H1 (cell line): ENCODE data around the gene GPATCH2. TPM values are rescaled to one million over a fixed set of nuclear protein-coding genes. Genes with fewer than 3 reads are reported as not detected.

ENCODE experiments used
- CTCF ChIA-PET: fragments of 300-600 bp; sonication (Branson Sonifier 250); formaldehyde crosslinking; loops from one replicate; lab custom pipeline; 2021; ENCODE audit not compliant: partially characterized antibody; lab: Charles Lee
- POLR2A ChIA-PET: fragments of 300-600 bp; sonication (Branson Sonifier 250); formaldehyde crosslinking; loops from one replicate; lab custom pipeline; 2021; ENCODE audit warnings: inconsistent platforms; ENCODE audit not compliant: partially characterized antibody; lab: Charles Lee
- DNase-seq, 2 experiments: peaks; one replicate each; pipeline versions ENCODE4 v3.0.0 to v3.0.0-alpha.2; 2010 to 2022; ENCODE audit warnings: low spot score in 2 of 2, low read depth in 1 of 2, mixed read lengths in 1 of 2
- FAIRE-seq: peaks from 2 replicates; lab custom pipeline; 2011; peaks lifted over from hg19 to GRCh38; lab: Jason Lieb, UNC
- H2AFZ ChIP-seq: 2 replicates; pipeline ENCODE4 v1.8.1; 2012; ENCODE audit warnings: low read length, inconsistent platforms
- H2AK5ac ChIP-seq: 2 replicates; pipeline ENCODE4 v1.6.1; 2013; ENCODE audit warnings: low read depth, low read length
- H2BK120ac ChIP-seq: replicated peaks from 2 replicates; pipeline ENCODE3; 2013; ENCODE audit warnings: low read depth, low read length, inconsistent platforms
- H2BK12ac ChIP-seq: 2 replicates; pipeline ENCODE4 v1.6.1; 2013; ENCODE audit warnings: low read depth, low read length
- H2BK15ac ChIP-seq: 2 replicates; pipeline ENCODE4 v1.6.1; 2013; ENCODE audit warnings: low read length
- H2BK20ac ChIP-seq: 2 replicates; pipeline ENCODE4 v1.6.1; 2013; ENCODE audit warnings: low read length
- H2BK5ac ChIP-seq: 2 replicates; pipeline ENCODE4 v1.6.1; 2013; ENCODE audit warnings: low read depth, low read length
- H3K14ac ChIP-seq: 2 replicates; pipeline ENCODE4 v1.6.1; 2013; ENCODE audit warnings: inconsistent platforms; ENCODE audit not compliant: insufficient read length
- H3K18ac ChIP-seq: 2 replicates; pipeline ENCODE4 v1.6.1; 2013; ENCODE audit warnings: low read length; ENCODE audit errors: extremely low read depth
- H3K23ac ChIP-seq: 2 replicates; pipeline ENCODE4 v1.6.1; 2013; ENCODE audit warnings: inconsistent platforms; ENCODE audit not compliant: insufficient read length
- H3K23me2 ChIP-seq: 2 replicates; pipeline ENCODE4 v1.6.1; 2013; ENCODE audit warnings: low read depth, low read length
- H3K27ac ChIP-seq: 2 replicates; pipeline ENCODE4 v1.6.1; 2011; ENCODE audit warnings: low read depth, low read length, inconsistent platforms
- H3K27me3 ChIP-seq, 4 experiments: replicated peaks in 1 of 4; 1 replicate in 1 of 4; 2 replicates in 3 of 4; pipeline versions ENCODE4 v1.6.1 to v1.8.1; 2011 to 2013; ENCODE audit warnings: low read length in 3 of 4, mild to moderate bottlenecking in 3 of 4, inconsistent platforms in 2 of 4, mixed read lengths in 2 of 4, moderate library complexity in 1 of 4; ENCODE audit not compliant: control insufficient read depth in 3 of 4, insufficient read depth in 3 of 4; ENCODE audit errors: extremely low read depth in 1 of 4
- H3K36me3 ChIP-seq, 4 experiments: 2 replicates each; pipeline versions ENCODE4 v1.6.1 to v1.8.1; 2011 to 2013; ENCODE audit warnings: mild to moderate bottlenecking in 4 of 4, low read length in 3 of 4, moderate library complexity in 2 of 4, control low read depth in 1 of 4, inconsistent platforms in 1 of 4; ENCODE audit not compliant: insufficient read depth in 4 of 4, control insufficient read depth in 2 of 4
- H3K4ac ChIP-seq: replicated peaks from 2 replicates; pipeline ENCODE3; 2013; ENCODE audit warnings: low read length, low read depth, mixed read lengths, inconsistent platforms; ENCODE audit not compliant: insufficient read length
- H3K4me1 ChIP-seq, 4 experiments: replicated peaks in 1 of 4; 1 replicate in 1 of 4; 2 replicates in 3 of 4; pipeline versions ENCODE4 v1.6.1 to v1.8.1; 2011 to 2013; ENCODE audit warnings: low read length in 3 of 4, inconsistent platforms in 2 of 4, mixed read lengths in 1 of 4; ENCODE audit not compliant: insufficient read depth in 4 of 4, control insufficient read depth in 3 of 4
- H3K4me2 ChIP-seq, 2 experiments: 2 replicates each; pipeline versions ENCODE4 v1.6.1 to v1.8.1; 2011 to 2013; ENCODE audit warnings: low read depth in 2 of 2, low read length in 2 of 2, control low read depth in 1 of 2, inconsistent platforms in 1 of 2, mild to moderate bottlenecking in 1 of 2; ENCODE audit not compliant: insufficient read depth in 1 of 2
- H3K4me3 ChIP-seq, 4 experiments: fragments of 200-600, 300-600 bp in 1 of 4; sonication (generic), shearing (Covaris generic), sonication (Bioruptor Twin) in 1 of 4; 2 replicates each; pipeline versions ENCODE4 v1.5.1 to v1.8.1; 2011 to 2016; ENCODE audit warnings: low read length in 4 of 4, low read depth in 3 of 4, control low read depth in 2 of 4, inconsistent platforms in 2 of 4, mild to moderate bottlenecking in 2 of 4, mixed read lengths in 1 of 4, moderate library complexity in 1 of 4; ENCODE audit not compliant: insufficient read depth in 2 of 4; ENCODE audit errors: extremely low read depth in 1 of 4
- H3K56ac ChIP-seq: replicated peaks from 2 replicates; pipeline ENCODE3; 2013; ENCODE audit warnings: low read depth, mild to moderate bottlenecking, mixed read lengths, low read length, inconsistent platforms; ENCODE audit not compliant: insufficient read length
- H3K79me1 ChIP-seq: 2 replicates; pipeline ENCODE4 v1.6.1; 2013; ENCODE audit warnings: low read depth, low read length, control low read depth
- H3K79me2 ChIP-seq, 2 experiments: 2 replicates each; pipeline versions ENCODE4 v1.6.1 to v1.8.1; 2012 to 2013; ENCODE audit warnings: low read length in 2 of 2, mild to moderate bottlenecking in 2 of 2, inconsistent platforms in 1 of 2; ENCODE audit not compliant: insufficient read depth in 2 of 2, control insufficient read depth in 1 of 2
- H3K9ac ChIP-seq, 4 experiments: replicated peaks in 1 of 4; 1 replicate in 1 of 4; 2 replicates in 3 of 4; pipeline versions ENCODE4 v1.6.1 to v1.8.1; 2011 to 2013; ENCODE audit warnings: low read depth in 3 of 4, low read length in 3 of 4, control low read depth in 2 of 4, mild to moderate bottlenecking in 2 of 4, moderate library complexity in 2 of 4, inconsistent platforms in 1 of 4; ENCODE audit errors: extremely low read depth in 1 of 4
- H3K9me3 ChIP-seq, 2 experiments: 2 replicates each; pipeline versions ENCODE4 v1.6.1 to v1.8.1; 2012 to 2013; ENCODE audit warnings: mild to moderate bottlenecking in 2 of 2, moderate library complexity in 2 of 2, control low read depth in 1 of 2, inconsistent platforms in 1 of 2, low read depth in 1 of 2, low read length in 1 of 2, mixed read lengths in 1 of 2; ENCODE audit not compliant: insufficient read depth in 2 of 2
- H4K20me1 ChIP-seq, 2 experiments: replicated peaks in 1 of 2; 2 replicates each; pipeline versions ENCODE3 to v1.8.1; 2011 to 2013; ENCODE audit warnings: inconsistent platforms in 2 of 2, low read length in 2 of 2, mild to moderate bottlenecking in 1 of 2; ENCODE audit not compliant: insufficient read depth in 2 of 2, control insufficient read depth in 1 of 2
- H4K5ac ChIP-seq: 2 replicates; pipeline ENCODE4 v1.6.1; 2013; ENCODE audit warnings: low read length, low read depth, mixed read lengths, inconsistent platforms; ENCODE audit not compliant: insufficient read length
- H4K8ac ChIP-seq: 2 replicates; pipeline ENCODE4 v1.8.0; 2013; ENCODE audit warnings: mild to moderate bottlenecking, moderate library complexity, low read length, inconsistent platforms; ENCODE audit not compliant: insufficient read depth; ENCODE audit errors: extremely low read depth
- H4K91ac ChIP-seq: replicated peaks from 2 replicates; pipeline ENCODE3; 2013; ENCODE audit warnings: low read length, mixed read lengths, inconsistent platforms; ENCODE audit not compliant: insufficient read length
- FOSL1 ChIP-seq: IDR thresholded peaks from 2 replicates; pipeline ENCODE4 v1.6.1; 2011; ENCODE audit warnings: mild to moderate bottlenecking, low read depth, low read length, moderate library complexity; ENCODE audit not compliant: insufficient read depth
- GTF2F1 ChIP-seq: IDR thresholded peaks from 2 replicates; pipeline ENCODE4 v1.6.1; 2012; ENCODE audit warnings: low read depth, low read length, improper control_type of control experiment, borderline replicate concordance
- WGBS, 2 experiments: shearing (Covaris generic) in 1 of 2; methylation state at CpG; one replicate each; pipeline versions ENCODE4 v1.1.6 to v1.1.7; 2013 to 2015; ENCODE audit warnings: low lambda C conversion rate in 2 of 2, mixed read lengths in 2 of 2, inconsistent platforms in 1 of 2, low coverage in 1 of 2, missing lambda C conversion rate in 1 of 2; ENCODE audit not compliant: insufficient replicate concordance in 2 of 2, insufficient coverage in 1 of 2, insufficient read length in 1 of 2; ENCODE audit errors: extremely low coverage in 1 of 2, missing lambda C conversion rate in 1 of 2; 5-methylcytosine and 5-hydroxymethylcytosine counted together
- polyA plus RNA-seq, 7 experiments: library from polyadenylated mRNA; depleted of rRNA in 3 of 7; stranded (reverse) in 5 of 7; unstranded in 2 of 7; fragments of >200 nt in 5 of 7; fragments of 200-250 nt in 2 of 7; gene quantifications; 1 replicate in 5 of 7; 2 replicates in 1 of 7; 4 replicates in 1 of 7; pipeline versions ENCODE4 v1.2.1 to v1.2.3, GENCODE V29; 2011 to 2013; ENCODE audit warnings: missing spikeins in 2 of 7, mixed read lengths in 2 of 7
- total RNA-seq: library from RNA; stranded (reverse); fragmentation: NEBNext Ultra II Directional; extraction: Animal tissue kit (Norgen Biotek cat#: 25700); gene quantifications from 2 replicates; pipeline ENCODE4 v1.2.1, GENCODE V29; 2021
- TF ChIP-seq, protein P1 (sequence below), 3 experiments: IDR thresholded peaks; 1 replicate in 2 of 3; 2 replicates in 1 of 3; pipeline versions ENCODE4 v1.5.1 to v1.6.1; 2011; ENCODE audit warnings: low read length in 3 of 3, mild to moderate bottlenecking in 3 of 3, inconsistent platforms in 2 of 3, low read depth in 1 of 3, moderate library complexity in 1 of 3; ENCODE audit not compliant: insufficient read depth in 1 of 3; ENCODE audit errors: control extremely low read depth in 1 of 3

Gene GPATCH2
- total and polyA plus RNA-seq, 2 of the 8 experiments (the other 6 are each of a cell fraction or from before 2014, with no cell fraction given): 3.9 to 13.1 TPM

GRCh38 chr1:217527151-217527550 lies 103.7 kb downstream of the GPATCH2 start:
- no peak overlapping the region for H2AK5ac ChIP-seq
- H4K8ac ChIP-seq: no peak overlapping the region
- H2BK5ac ChIP-seq: no peak overlapping the region
- no peaks in the 10 kb centered on the region for H4K20me1 ChIP-seq
- no peak overlapping the region for H2BK15ac ChIP-seq
- CTCF ChIA-PET: interaction anchor here (0.6 kb wide), 1 partner anchor 652 kb away, joined by 3 read pairs; no protein-coding TSS in a partner anchor
- TF ChIP-seq FOSL1: no peak
- TF ChIP-seq GTF2F1: no peak
- TF ChIP-seq, protein P1, sequence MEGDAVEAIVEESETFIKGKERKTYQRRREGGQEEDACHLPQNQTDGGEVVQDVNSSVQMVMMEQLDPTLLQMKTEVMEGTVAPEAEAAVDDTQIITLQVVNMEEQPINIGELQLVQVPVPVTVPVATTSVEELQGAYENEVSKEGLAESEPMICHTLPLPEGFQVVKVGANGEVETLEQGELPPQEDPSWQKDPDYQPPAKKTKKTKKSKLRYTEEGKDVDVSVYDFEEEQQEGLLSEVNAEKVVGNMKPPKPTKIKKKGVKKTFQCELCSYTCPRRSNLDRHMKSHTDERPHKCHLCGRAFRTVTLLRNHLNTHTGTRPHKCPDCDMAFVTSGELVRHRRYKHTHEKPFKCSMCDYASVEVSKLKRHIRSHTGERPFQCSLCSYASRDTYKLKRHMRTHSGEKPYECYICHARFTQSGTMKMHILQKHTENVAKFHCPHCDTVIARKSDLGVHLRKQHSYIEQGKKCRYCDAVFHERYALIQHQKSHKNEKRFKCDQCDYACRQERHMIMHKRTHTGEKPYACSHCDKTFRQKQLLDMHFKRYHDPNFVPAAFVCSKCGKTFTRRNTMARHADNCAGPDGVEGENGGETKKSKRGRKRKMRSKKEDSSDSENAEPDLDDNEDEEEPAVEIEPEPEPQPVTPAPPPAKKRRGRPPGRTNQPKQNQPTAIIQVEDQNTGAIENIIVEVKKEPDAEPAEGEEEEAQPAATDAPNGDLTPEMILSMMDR (IDR thresholded peaks at IDR 0.05; ENCODE audit: control extremely low read depth in 1 of 3, insufficient read depth in 1 of 3, low read depth in 1 of 3, low read length in 3 of 3): no peak
- no peaks in the 10 kb centered on the region; the same call in 1 of the 2 replicates for H3K23me2 ChIP-seq
- H4K5ac ChIP-seq: no peak overlapping the region
- no peak overlapping the region for H3K4ac ChIP-seq
- DNase-seq (no peak), FAIRE-seq (no peak)
- no peaks in the 10 kb centered on the region for H3K36me3 ChIP-seq
- H3K4me2 ChIP-seq: no peak overlapping the region
- no peak overlapping the region for H2BK120ac ChIP-seq
- H2BK20ac ChIP-seq: no peak overlapping the region
- H3K56ac ChIP-seq: no peak overlapping the region
- H4K91ac ChIP-seq: no peak overlapping the region
- H3K79me2 ChIP-seq: no peaks in the 10 kb centered on the region; a peak in 1 of 4 replicates
- H2BK12ac ChIP-seq: no peak overlapping the region
- POLR2A ChIA-PET: interaction anchor here (1.2 kb wide), 1 partner anchor 9 kb away, joined by 3 read pairs; no protein-coding TSS in a partner anchor
- peaks cover 3 to 10% of the 10 kb centered on the region in 2 experiments; a peak in 2 of 4 replicates for H3K9me3 ChIP-seq
- no peak overlapping the region for H2AFZ ChIP-seq
- H3K27me3 ChIP-seq: no peaks in the 10 kb centered on the region
- no peaks in the 10 kb centered on the region for H3K79me1 ChIP-seq
- H3K9ac ChIP-seq: no peak overlapping the region
- H3K4me3 ChIP-seq: no peak overlapping the region
- no peak overlapping the region for H3K18ac ChIP-seq
- 93% methylated on average over 2 of the region's 2 CpGs; no CpG with 5 or more reads in 1 of the 2 experiments for WGBS, 2 experiments
- no peaks in the 10 kb centered on the region for H3K4me1 ChIP-seq
- H3K23ac ChIP-seq: no peak overlapping the region
- no peak overlapping the region for H3K14ac ChIP-seq
- H3K27ac ChIP-seq: no peak overlapping the region
